Coronary artery (tissue), 2 donors: Measurements from ENCODE around the gene ZDHHC14.

Source experiments
- DNase-seq: peaks from one replicate; pipeline ENCODE4 v3.0.0-alpha.2; 2017; ENCODE audit warnings: low spot score
- H3K27ac ChIP-seq, 2 donors: fragments of 200-600 bp; sonication (generic); one replicate each; pipeline ENCODE4 v1.5.1; 2016 to 2019
- H3K4me3 ChIP-seq: fragments of 200-600 bp; sonication (generic); 2 replicates; pipeline ENCODE4 v1.5.1; 2016; ENCODE audit warnings: mild to moderate bottlenecking, moderate library complexity
- CTCF ChIP-seq: fragments of 200-600 bp; sonication (generic); IDR thresholded peaks from one replicate; pipeline ENCODE4 v1.5.1; 2019; ENCODE audit warnings: antibody characterized with exemption

The ZDHHC14 gene

GRCh38 chr6:157538168-157538567 is 157.2 kb downstream of the ZDHHC14 start:
- H3K27ac ChIP-seq, result no peak overlapping the region
- H3K4me3 ChIP-seq, result no peak overlapping the region
- DNase-seq, result no peak
- TF ChIP-seq CTCF, result no peak

- H3K27ac ChIP-seq, result no peak overlapping the region
- TF ChIP-seq CTCF, result no peak
- H3K4me3 ChIP-seq, result no peak overlapping the region
- no peak for DNase-seq
Observed at GRCh38 chr6:157538698-157539097, 157.7 kb downstream of the ZDHHC14 start.

GRCh38 chr6:157539421-157539822 is 158.4 kb downstream of the ZDHHC14 start:
- peak; percentile 60 for DNase-seq
- H3K4me3 ChIP-seq, result no peak overlapping the region
- TF ChIP-seq CTCF, result no peak
- H3K27ac ChIP-seq, result no peak overlapping the region

- Histone ChIP-seq H3K4me3 (no peak overlapping the region), H3K27ac (no peak overlapping the region)
- TF ChIP-seq CTCF, result no peak
- peak; percentile 45 for DNase-seq
Observed at GRCh38 chr6:157539900-157540752, 159.1 kb downstream of the ZDHHC14 start.

GRCh38 chr6:157541618-157542413 is 160.8 kb downstream of the ZDHHC14 start:
- TF ChIP-seq CTCF, result no peak
- H3K4me3 ChIP-seq, result no peak overlapping the region
- no peak for DNase-seq
- H3K27ac ChIP-seq, result no peak overlapping the region

GRCh38 chr6:157542414-157543160 is 161.6 kb downstream of the ZDHHC14 start:
- DNase-seq, result no peak
- TF ChIP-seq CTCF, result no peak
- no peak overlapping the region for H3K27ac ChIP-seq
- H3K4me3 ChIP-seq, result no peak overlapping the region
